ENCODE results near the gene SNX18.

SNX18 gene

DNA sequence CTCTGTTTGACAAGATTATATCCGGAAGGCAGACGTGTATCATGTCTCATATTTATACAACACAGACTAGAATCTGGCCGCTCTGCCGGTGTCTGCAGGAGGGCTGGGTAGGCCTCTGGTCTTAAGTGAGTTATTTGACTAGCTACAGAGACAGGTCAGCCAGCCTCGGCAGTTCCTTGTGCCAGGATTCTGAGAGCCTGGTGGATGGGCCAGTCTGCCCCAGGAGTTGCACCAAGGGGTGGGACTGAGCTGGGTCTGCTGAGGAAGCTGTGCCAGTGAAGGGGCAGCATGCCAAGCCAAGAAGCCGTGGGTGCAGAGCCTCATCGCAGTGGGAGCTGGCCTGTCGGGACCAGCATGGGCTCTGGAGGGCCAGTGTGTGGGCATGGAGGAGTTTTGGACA lies 7.1 kb downstream of the SNX18 start:
- H3K4me3 ChIP-seq (ENCODE audit: low read depth, low read length) = no peak overlapping the region
- TF ChIP-seq, protein P1, sequence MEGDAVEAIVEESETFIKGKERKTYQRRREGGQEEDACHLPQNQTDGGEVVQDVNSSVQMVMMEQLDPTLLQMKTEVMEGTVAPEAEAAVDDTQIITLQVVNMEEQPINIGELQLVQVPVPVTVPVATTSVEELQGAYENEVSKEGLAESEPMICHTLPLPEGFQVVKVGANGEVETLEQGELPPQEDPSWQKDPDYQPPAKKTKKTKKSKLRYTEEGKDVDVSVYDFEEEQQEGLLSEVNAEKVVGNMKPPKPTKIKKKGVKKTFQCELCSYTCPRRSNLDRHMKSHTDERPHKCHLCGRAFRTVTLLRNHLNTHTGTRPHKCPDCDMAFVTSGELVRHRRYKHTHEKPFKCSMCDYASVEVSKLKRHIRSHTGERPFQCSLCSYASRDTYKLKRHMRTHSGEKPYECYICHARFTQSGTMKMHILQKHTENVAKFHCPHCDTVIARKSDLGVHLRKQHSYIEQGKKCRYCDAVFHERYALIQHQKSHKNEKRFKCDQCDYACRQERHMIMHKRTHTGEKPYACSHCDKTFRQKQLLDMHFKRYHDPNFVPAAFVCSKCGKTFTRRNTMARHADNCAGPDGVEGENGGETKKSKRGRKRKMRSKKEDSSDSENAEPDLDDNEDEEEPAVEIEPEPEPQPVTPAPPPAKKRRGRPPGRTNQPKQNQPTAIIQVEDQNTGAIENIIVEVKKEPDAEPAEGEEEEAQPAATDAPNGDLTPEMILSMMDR (IDR thresholded peaks at IDR 0.05; ENCODE audit: borderline replicate concordance, insufficient read depth, low read depth, low read length) = no peak

- TF ChIP-seq, protein P1 (IDR thresholded peaks at IDR 0.05; ENCODE audit: borderline replicate concordance, insufficient read depth, low read depth, low read length) = no peak
- no peak overlapping the region for H3K4me3 ChIP-seq (ENCODE audit: low read depth, low read length)
These were observed 7.7 kb downstream of the SNX18 start for GRCh38 chr5:54525261-54525660.

DNA sequence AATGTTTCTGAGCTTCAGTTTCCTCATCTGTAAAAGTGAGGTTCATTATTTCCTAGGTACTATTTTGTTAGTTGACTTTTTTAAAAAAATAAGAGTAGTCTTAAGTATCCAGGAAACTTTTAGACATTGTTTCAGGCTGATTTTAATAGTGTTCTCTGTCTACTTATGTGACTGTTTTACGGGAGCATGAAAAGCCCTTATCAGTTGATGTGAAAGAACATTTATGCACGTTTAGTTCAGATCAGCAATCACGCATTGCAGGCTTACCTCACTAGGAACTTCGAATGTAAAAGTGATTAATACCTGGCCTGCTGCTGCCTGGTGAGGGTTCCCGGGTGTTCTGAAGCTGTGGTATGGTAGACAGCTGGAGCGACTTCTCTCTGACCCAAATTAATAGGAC lies 8.1 kb downstream of the SNX18 start:
- H3K4me3 ChIP-seq (ENCODE audit: low read depth, low read length) = no peak overlapping the region
- TF ChIP-seq, protein P1 (IDR thresholded peaks at IDR 0.05; ENCODE audit: borderline replicate concordance, insufficient read depth, low read depth, low read length) = no peak

- TF ChIP-seq, protein P1 (IDR thresholded peaks at IDR 0.05; ENCODE audit: borderline replicate concordance, insufficient read depth, low read depth, low read length) = no peak
- H3K4me3 ChIP-seq (ENCODE audit: low read depth, low read length) = no peak overlapping the region
These were observed 9.2 kb downstream of the SNX18 start for GRCh38 chr5:54526604-54527288.

GRCh38 chr5:54528633-54529209 lies 11.2 kb downstream of the SNX18 start:
- no peak overlapping the region for H3K4me3 ChIP-seq (ENCODE audit: low read depth, low read length)
- TF ChIP-seq, protein P1 (IDR thresholded peaks at IDR 0.05; ENCODE audit: borderline replicate concordance, insufficient read depth, low read depth, low read length) = no peak

DNA sequence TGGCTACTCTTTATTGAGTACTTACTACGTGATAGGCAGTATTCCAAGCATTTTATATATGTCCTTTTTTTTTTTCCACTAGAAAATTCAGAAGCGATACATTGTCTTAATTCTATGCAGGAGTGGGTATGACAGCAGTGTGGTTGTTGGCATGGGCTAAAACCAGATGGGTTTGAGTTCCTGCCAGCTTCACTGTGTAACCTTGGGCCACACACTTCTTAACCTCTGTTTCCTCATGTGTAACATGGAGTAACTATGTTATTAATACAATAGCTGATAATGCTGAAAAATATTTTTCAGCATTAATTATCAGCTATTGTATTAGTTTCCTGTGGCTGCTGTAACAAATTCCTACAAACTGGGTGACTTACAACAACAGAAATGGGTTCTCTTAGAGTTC lies 12.0 kb downstream of the SNX18 start:
- TF ChIP-seq, protein P1 (IDR thresholded peaks at IDR 0.05; ENCODE audit: borderline replicate concordance, insufficient read depth, low read depth, low read length) = no peak
- H3K4me3 ChIP-seq (ENCODE audit: low read depth, low read length) = no peak overlapping the region

DNA sequence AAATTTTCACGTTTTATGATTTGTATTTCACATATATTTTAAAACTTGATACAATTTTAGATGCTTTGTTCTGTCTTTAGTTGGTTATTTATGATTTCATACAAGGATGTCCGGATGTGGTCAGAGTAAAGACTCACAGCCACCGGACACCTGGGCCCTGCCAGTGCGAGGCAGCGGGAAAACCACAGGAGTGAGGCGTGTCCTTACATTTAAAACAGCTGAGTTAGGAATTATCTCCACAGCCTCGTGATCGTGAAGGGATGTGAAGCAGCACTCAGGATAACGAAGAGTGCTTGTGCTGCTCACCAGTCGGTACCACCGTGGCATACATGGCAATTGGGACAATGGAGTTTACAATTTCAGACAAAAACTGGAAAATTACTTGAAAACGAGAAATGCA lies 14.0 kb downstream of the SNX18 start:
- no peak overlapping the region for H3K4me3 ChIP-seq (ENCODE audit: low read depth, low read length)
- TF ChIP-seq, protein P1 (IDR thresholded peaks at IDR 0.05; ENCODE audit: borderline replicate concordance, insufficient read depth, low read depth, low read length) = no peak
